Transverse colon (tissue), 4 donors: ENCODE measurements around the gene SLIT3. TPM values are rescaled to one million over a fixed set of nuclear protein-coding genes. Genes with fewer than 3 reads are reported as not detected.

Experiments
- DNase-seq: peaks from one replicate; pipeline ENCODE4 v3.0.0-alpha.2; 2019
- H3K27ac ChIP-seq, 4 donors: fragments of 200-600 bp; sonication (generic); 2 replicates each; pipeline ENCODE4 v1.5.1; 2016 to 2018; ENCODE audit warnings: inconsistent platforms in 4 of 4
- H3K27me3 ChIP-seq: fragments of 200-600 bp; sonication (generic); 2 replicates; pipeline ENCODE4 v1.5.1; 2017; ENCODE audit warnings: inconsistent platforms
- H3K36me3 ChIP-seq, 4 donors: fragments of 200-600 bp; sonication (generic); 2 replicates each; pipeline ENCODE4 v1.5.1; 2017 to 2019; ENCODE audit warnings: inconsistent platforms in 4 of 4
- H3K4me1 ChIP-seq, 4 donors: fragments of 200-600 bp; sonication (generic); 2 replicates each; pipeline ENCODE4 v1.5.1; 2017 to 2020; ENCODE audit warnings: inconsistent platforms in 4 of 4
- H3K4me3 ChIP-seq, 4 donors: fragments of 200-600 bp; sonication (generic); 1 replicate in 1 of 4; 2 replicates in 3 of 4; pipeline versions ENCODE4 v1.5.1 to v1.6.1; 2017 to 2019; ENCODE audit warnings: inconsistent platforms in 4 of 4
- H3K9me3 ChIP-seq, 2 donors: fragments of 200-600 bp; sonication (generic); 2 replicates each; pipeline ENCODE4 v1.5.1; 2017 to 2019; ENCODE audit warnings: inconsistent platforms in 2 of 2
- CTCF ChIP-seq, 5 experiments: fragments of 200-600 bp in 3 of 5; fragments of 450-650 bp in 2 of 5; sonication (generic) in 3 of 5; IDR thresholded peaks; 1 replicate in 2 of 5; 2 replicates in 3 of 5; pipeline ENCODE4 v1.5.1; 2016 to 2017; ENCODE audit warnings: antibody characterized with exemption in 5 of 5, inconsistent platforms in 3 of 5, mild to moderate bottlenecking in 2 of 5, moderate library complexity in 1 of 5
- EP300 ChIP-seq: sonication (generic); formaldehyde crosslinking; IDR thresholded peaks from one replicate; pipeline ENCODE4 v1.6.1; 2017; ENCODE audit warnings: antibody characterized with exemption, low read depth
- POLR2A ChIP-seq: fragments of 450-650 bp; IDR thresholded peaks from one replicate; pipeline ENCODE4 v1.6.1; 2016; ENCODE audit warnings: antibody characterized with exemption, mild to moderate bottlenecking, moderate library complexity
- POLR2AphosphoS5 ChIP-seq, 3 donors: sonication (generic); formaldehyde crosslinking; IDR thresholded peaks; one replicate each; pipeline ENCODE4 v1.6.1; 2016; ENCODE audit warnings: antibody characterized with exemption in 3 of 3
- WGBS, 2 donors: methylation state at CpG; one replicate each; pipeline ENCODE4 v1.1.5; 2018; ENCODE audit warnings: low coverage in 1 of 2; 5-methylcytosine and 5-hydroxymethylcytosine counted together
- in situ Hi-C, 4 donors: fragments of 200-750 bp; cut with MboI; loops; one replicate each; pipeline versions ENCODE4 v1.15.0 to v1.15.1; 2017; ENCODE audit warnings: low sequenced_read_pairs in 3 of 4, low pct_ligation_motif_present in 1 of 4, low pct_unique_long_range_greater_than_20kb in 1 of 4
- intact Hi-C: fragments of 100-400 bp; cut with DNase I; formaldehyde crosslinking; loops from one replicate; pipeline ENCODE4 v1.15.1; 2023; ENCODE audit warnings: low total_unique reads
- total RNA-seq, 4 donors: library from RNA; depleted of rRNA; stranded (reverse); fragments of >200 nt; gene quantifications; one replicate each; pipeline ENCODE4 v1.1.0, GENCODE V29; 2016

Gene SLIT3
- total RNA-seq, 4 donors from 2014 or later: 6.7 to 60.5 (median 9.6) TPM

GRCh38 chr5:168934169-168934568 is 366.8 kb downstream of the SLIT3 start:
- Histone ChIP-seq H3K27me3 (no peaks in the 10 kb centered on the region), H3K4me1 (no peaks in the 10 kb centered on the region), H3K36me3 (no peaks in the 10 kb centered on the region), H3K4me3 (no peak overlapping the region), H3K27ac (no peak overlapping the region), H3K9me3 (no peaks in the 10 kb centered on the region)
- WGBS, 2 donors: 71 to 100% methylated on average over 1 to 3 of the region's 3 CpGs
- TF ChIP-seq CTCF (IDR thresholded peaks at IDR 0.05) (no peak), POLR2AphosphoS5 (IDR thresholded peaks at IDR 0.05) (no peak), POLR2A (no peak), EP300 (no peak)
- intact Hi-C loops: no loop called here
- in situ Hi-C loops: no loop called here
- no peak for DNase-seq

- 86 to 92% methylated on average over 2 to 10 of the region's 10 CpGs for WGBS, 2 donors
- Histone ChIP-seq H3K9me3 (no peaks in the 10 kb centered on the region), H3K4me3 (no peak overlapping the region), H3K27ac (no peak overlapping the region), H3K4me1 (no peaks in the 10 kb centered on the region), H3K27me3 (no peaks in the 10 kb centered on the region), H3K36me3 (no peaks in the 10 kb centered on the region)
- TF ChIP-seq CTCF (IDR thresholded peaks at IDR 0.05): no peak
- no peak for TF ChIP-seq POLR2A
- no peak for TF ChIP-seq POLR2AphosphoS5 (IDR thresholded peaks at IDR 0.05)
- no peak for TF ChIP-seq EP300
- intact Hi-C loops: no loop called here
- no peak for DNase-seq
- in situ Hi-C loops: no loop called here
Measured at GRCh38 chr5:168932400-168933189, 368.3 kb downstream of the SLIT3 start.

GRCh38 chr5:168931638-168932345 is 369.1 kb downstream of the SLIT3 start:
- Histone ChIP-seq H3K4me3 (no peak overlapping the region), H3K27ac (no peak overlapping the region), H3K4me1 (no peaks in the 10 kb centered on the region), H3K36me3 (no peaks in the 10 kb centered on the region), H3K27me3 (no peaks in the 10 kb centered on the region), H3K9me3 (no peaks in the 10 kb centered on the region)
- intact Hi-C loops: no loop called here
- TF ChIP-seq CTCF (IDR thresholded peaks at IDR 0.05) (no peak), EP300 (no peak), POLR2AphosphoS5 (IDR thresholded peaks at IDR 0.05) (no peak), POLR2A (no peak)
- DNase-seq: no peak
- in situ Hi-C loops: no loop called here
- 71 to 80% methylated on average over 4 to 8 of the region's 8 CpGs for WGBS, 2 donors

GRCh38 chr5:168929656-168930055 is 371.3 kb downstream of the SLIT3 start:
- no peak overlapping the region for H3K27ac ChIP-seq
- no peaks in the 10 kb centered on the region for H3K4me1 ChIP-seq
- in situ Hi-C loops: no loop called here
- no peaks in the 10 kb centered on the region for H3K27me3 ChIP-seq
- no peak overlapping the region for H3K4me3 ChIP-seq
- no peaks in the 10 kb centered on the region for H3K36me3 ChIP-seq
- intact Hi-C loops: no loop called here
- no peaks in the 10 kb centered on the region for H3K9me3 ChIP-seq
- TF ChIP-seq POLR2A: no peak
- TF ChIP-seq EP300: no peak
- no peak for TF ChIP-seq CTCF (IDR thresholded peaks at IDR 0.05)
- no peak for DNase-seq
- WGBS, 2 donors: 72% methylated on average over 7 of the region's 7 CpGs; no CpG with 5 or more reads in 1 of the 2 donors
